Lower lobe of right lung (tissue), 2 donors: ENCODE measurements around the gene TRAF7. TPM values are rescaled to one million over a fixed set of nuclear protein-coding genes. Genes with fewer than 3 reads are reported as not detected.
"Not testable (repeated sequence)": the region's sequence is repeated elsewhere in the genome, so short reads cannot be mapped to it uniquely, and the experiment has no call there.

ENCODE experiments used
- ATAC-seq, 2 donors: fragments of 200-7000 bp; cut with Tn5 transposase; one replicate each; pipeline ENCODE4 v1.9.1; 2020 to 2022; ENCODE audit warnings: mild to moderate bottlenecking in 2 of 2, moderate library complexity in 2 of 2
- DNase-seq: peaks from one replicate; pipeline ENCODE4 v3.0.0-alpha.2; 2020
- H3K27ac ChIP-seq: fragments of 200-600 bp; one replicate; pipeline ENCODE4 v1.8.0; 2022
- H3K27me3 ChIP-seq: fragments of 200-600 bp; one replicate; pipeline ENCODE4 v1.8.0; 2022; ENCODE audit warnings: low read depth
- H3K36me3 ChIP-seq: fragments of 200-600 bp; one replicate; pipeline ENCODE4 v1.8.0; 2022; ENCODE audit warnings: mild to moderate bottlenecking
- H3K4me1 ChIP-seq: fragments of 200-600 bp; one replicate; pipeline ENCODE4 v1.8.0; 2022
- H3K4me3 ChIP-seq: fragments of 200-600 bp; one replicate; pipeline ENCODE4 v1.8.0; 2022; ENCODE audit warnings: mild to moderate bottlenecking
- H3K9me3 ChIP-seq: fragments of 200-600 bp; one replicate; pipeline ENCODE4 v1.8.0; 2022
- CTCF ChIP-seq: fragments of 200-600 bp; IDR thresholded peaks from one replicate; pipeline ENCODE4 v1.8.0; 2022; ENCODE audit warnings: antibody characterized with exemption, mild to moderate bottlenecking
- intact Hi-C: fragments of 100-400 bp; cut with DNase I; formaldehyde crosslinking; loops from one replicate; pipeline ENCODE4 v1.11.0; 2022
- long read RNA-seq: library from polyadenylated mRNA; unstranded; transcript quantifications from one replicate; pipeline ENCODE4 v2.0.0, GENCODE V29; 2021
- total RNA-seq: library from RNA; stranded (reverse); fragmentation: NEBNext Ultra II Directional; extraction: Animal tissue kit (Norgen Biotek cat#: 25700); gene quantifications from one replicate; pipeline ENCODE4 v1.2.1, GENCODE V29; 2021
- donor health status: DM: no; HTN: yes; CAD: no; lungs with severe emphysema.

The TRAF7 gene
- 61.9 TPM for total RNA-seq
- long read RNA-seq, transcript TRAF7-201 (21 exons, 3,700 nt), result major isoform, 47 of 151 reads
- long read RNA-seq, partial matches to known transcripts, result 83 of 151 reads
- long read RNA-seq, other reads (novel, unspliced or antisense), result 20 of 151 reads

- Histone ChIP-seq H3K4me1 (peaks cover 85% of the 10 kb centered on the region), H3K36me3 (peaks cover 21% of the 10 kb centered on the region), H3K4me3 (peak within 1 kb of the TSS; percentile 75), H3K27me3 (no peaks in the 10 kb centered on the region), H3K9me3 (no peaks in the 10 kb centered on the region), H3K27ac (peak within 1 kb of the TSS; percentile 83)
- ATAC-seq (peak; percentile 94), DNase-seq (peak; percentile 99)
- intact Hi-C loops, result no loop called here
- TF ChIP-seq CTCF, result no peak
These were observed at the start of gene TRAF7 for GRCh38 chr16:2155091-2155950. TSS of gene TRAF7 (plus strand) at chr16:2155782. CDS start at chr16:2163921, 8,139 bp downstream.

GRCh38 chr16:2106211-2106610 lies 49.4 kb upstream of the TRAF7 start:
- DNase-seq, H3K27ac ChIP-seq, intact Hi-C loops, H3K27me3 ChIP-seq, H3K4me3 ChIP-seq, H3K4me1 ChIP-seq, ATAC-seq, H3K9me3 ChIP-seq: not testable (repeated sequence)
- H3K36me3 ChIP-seq, result peaks cover 74% of the 10 kb centered on the region

- DNase-seq, H3K27me3 ChIP-seq, intact Hi-C loops, H3K9me3 ChIP-seq, H3K27ac ChIP-seq, H3K4me1 ChIP-seq, H3K4me3 ChIP-seq: not testable (repeated sequence)
- ATAC-seq, result peak in 1 of 2 donors; percentile 9
- peaks cover 73% of the 10 kb centered on the region for H3K36me3 ChIP-seq
These were observed 48.3 kb upstream of the TRAF7 start for GRCh38 chr16:2107121-2107790.

- peaks cover 72% of the 10 kb centered on the region for H3K36me3 ChIP-seq
- H3K4me1 ChIP-seq, H3K9me3 ChIP-seq, DNase-seq, intact Hi-C loops, H3K4me3 ChIP-seq, H3K27me3 ChIP-seq, H3K27ac ChIP-seq: not testable (repeated sequence)
- peak in 1 of 2 donors; percentile 14 for ATAC-seq
These were observed 47.8 kb upstream of the TRAF7 start for GRCh38 chr16:2107791-2108125.

- H3K4me1 ChIP-seq, DNase-seq, intact Hi-C loops, H3K27ac ChIP-seq, H3K9me3 ChIP-seq, H3K4me3 ChIP-seq, H3K27me3 ChIP-seq: not testable (repeated sequence)
- peaks cover 67% of the 10 kb centered on the region for H3K36me3 ChIP-seq
- ATAC-seq, result peak; percentile 36 to 37
These were observed 46.9 kb upstream of the TRAF7 start for GRCh38 chr16:2108446-2109270.

GRCh38 chr16:2109271-2109580 lies 46.4 kb upstream of the TRAF7 start:
- H3K9me3 ChIP-seq, DNase-seq, H3K27ac ChIP-seq, H3K27me3 ChIP-seq, H3K4me1 ChIP-seq, H3K4me3 ChIP-seq, ATAC-seq, intact Hi-C loops: not testable (repeated sequence)
- H3K36me3 ChIP-seq, result peaks cover 72% of the 10 kb centered on the region

GRCh38 chr16:2109872-2110271 lies 45.7 kb upstream of the TRAF7 start:
- H3K4me3 ChIP-seq, intact Hi-C loops, H3K4me1 ChIP-seq, H3K9me3 ChIP-seq, H3K27ac ChIP-seq, H3K27me3 ChIP-seq, DNase-seq: not testable (repeated sequence)
- H3K36me3 ChIP-seq, result peaks cover 77% of the 10 kb centered on the region
- peak; percentile 16 to 42 for ATAC-seq

GRCh38 chr16:2110332-2111008 lies 45.1 kb upstream of the TRAF7 start:
- H3K27ac ChIP-seq, result not testable (repeated sequence)
- H3K36me3 ChIP-seq, result peaks cover 75% of the 10 kb centered on the region
- ATAC-seq, result peak; percentile 19 to 35

GRCh38 chr16:2111009-2111353 lies 44.6 kb upstream of the TRAF7 start:
- intact Hi-C loops, result not testable (repeated sequence)

More at GRCh38 chr16:2110332-2111008, 45.1 kb upstream of the TRAF7 start:
- H3K9me3 ChIP-seq, DNase-seq, H3K4me1 ChIP-seq, intact Hi-C loops, H3K4me3 ChIP-seq, H3K27me3 ChIP-seq: not testable (repeated sequence)

GRCh38 chr16:2111412-2112335 lies 43.9 kb upstream of the TRAF7 start:
- peaks cover 67% of the 10 kb centered on the region for H3K36me3 ChIP-seq
- peak; percentile 31 to 44 for ATAC-seq
- DNase-seq, intact Hi-C loops, H3K9me3 ChIP-seq, H3K4me1 ChIP-seq, H3K27me3 ChIP-seq, H3K4me3 ChIP-seq, H3K27ac ChIP-seq: not testable (repeated sequence)

More at GRCh38 chr16:2111009-2111353, 44.6 kb upstream of the TRAF7 start:
- H3K27me3 ChIP-seq, H3K4me1 ChIP-seq, DNase-seq, H3K4me3 ChIP-seq, H3K27ac ChIP-seq, H3K9me3 ChIP-seq: not testable (repeated sequence)
- peaks cover 70% of the 10 kb centered on the region for H3K36me3 ChIP-seq
- peak in 1 of 2 donors; percentile 8 for ATAC-seq

- H3K4me1 ChIP-seq, ATAC-seq, H3K9me3 ChIP-seq, H3K27me3 ChIP-seq, H3K27ac ChIP-seq, DNase-seq, intact Hi-C loops, H3K4me3 ChIP-seq: not testable (repeated sequence)
- peaks cover 60% of the 10 kb centered on the region for H3K36me3 ChIP-seq
These were observed 43.0 kb upstream of the TRAF7 start for GRCh38 chr16:2112539-2113106.
